ENCODE results near the gene B3GNT5. TPM values are rescaled to one million over a fixed set of nuclear protein-coding genes. Genes with fewer than 3 reads are reported as not detected.
A peak's percentile ranks its signal among the peaks of the same experiment; 100 is the strongest.

The B3GNT5 gene
- total RNA-seq, 1 donor from 2014 or later = 6.9 TPM

- TF ChIP-seq CTCF (IDR thresholded peaks at IDR 0.05; ENCODE audit: unreplicated experiment) = no peak
- peaks cover 1% of the 10 kb centered on the region for H3K9me3 Mint-ChIP-seq (ENCODE audit: unreplicated experiment)
- no peaks in the 10 kb centered on the region for H3K4me1 Mint-ChIP-seq (ENCODE audit: unreplicated experiment)
- H3K4me3 Mint-ChIP-seq (ENCODE audit: unreplicated experiment) = no peak overlapping the region
- no peak for DNase-seq (ENCODE audit: low spot score)
- no peaks in the 10 kb centered on the region for H3K27me3 Mint-ChIP-seq (ENCODE audit: unreplicated experiment)
- no peak overlapping the region for H3K27ac Mint-ChIP-seq (ENCODE audit: unreplicated experiment)
- H3K36me3 Mint-ChIP-seq (ENCODE audit: low read depth, unreplicated experiment) = peaks cover 2% of the 10 kb centered on the region
These were observed 6.0 kb upstream of the B3GNT5 start for GRCh38 chr3:183247011-183247589.

- DNase-seq (ENCODE audit: low spot score) = no peak
- H3K9me3 Mint-ChIP-seq (ENCODE audit: unreplicated experiment) = no peaks in the 10 kb centered on the region
- no peak overlapping the region for H3K4me3 Mint-ChIP-seq (ENCODE audit: unreplicated experiment)
- H3K36me3 Mint-ChIP-seq (ENCODE audit: low read depth, unreplicated experiment) = no peaks in the 10 kb centered on the region
- TF ChIP-seq CTCF (IDR thresholded peaks at IDR 0.05; ENCODE audit: unreplicated experiment) = no peak
- H3K4me1 Mint-ChIP-seq (ENCODE audit: unreplicated experiment) = no peaks in the 10 kb centered on the region
- H3K27ac Mint-ChIP-seq (ENCODE audit: unreplicated experiment) = no peak overlapping the region
- no peaks in the 10 kb centered on the region for H3K27me3 Mint-ChIP-seq (ENCODE audit: unreplicated experiment)
These were observed 3.9 kb upstream of the B3GNT5 start for GRCh38 chr3:183249006-183249718.

GRCh38 chr3:183252118-183252782, 803 bp upstream of the B3GNT5 start:
- H3K27ac Mint-ChIP-seq (ENCODE audit: unreplicated experiment) = no peak overlapping the region
- H3K36me3 Mint-ChIP-seq (ENCODE audit: low read depth, unreplicated experiment) = peaks cover 3% of the 10 kb centered on the region
- peaks cover 4% of the 10 kb centered on the region for H3K4me1 Mint-ChIP-seq (ENCODE audit: unreplicated experiment)
- DNase-seq (ENCODE audit: low spot score) = no peak
- TF ChIP-seq CTCF (IDR thresholded peaks at IDR 0.05; ENCODE audit: unreplicated experiment) = no peak
- H3K4me3 Mint-ChIP-seq (ENCODE audit: unreplicated experiment) = peak overlapping the region; percentile 70
- peaks cover 8% of the 10 kb centered on the region for H3K27me3 Mint-ChIP-seq (ENCODE audit: unreplicated experiment)
- no peaks in the 10 kb centered on the region for H3K9me3 Mint-ChIP-seq (ENCODE audit: unreplicated experiment)

- Mint-ChIP-seq H3K27ac (ENCODE audit: unreplicated experiment) (no peak overlapping the region), H3K36me3 (ENCODE audit: low read depth, unreplicated experiment) (peaks cover 3% of the 10 kb centered on the region), H3K9me3 (ENCODE audit: unreplicated experiment) (no peaks in the 10 kb centered on the region), H3K4me3 (ENCODE audit: unreplicated experiment) (peak overlapping the region; percentile 85), H3K4me1 (ENCODE audit: unreplicated experiment) (peaks cover 4% of the 10 kb centered on the region), H3K27me3 (ENCODE audit: unreplicated experiment) (peaks cover 8% of the 10 kb centered on the region)
- DNase-seq (ENCODE audit: low spot score) = peak; percentile 54
- no peak for TF ChIP-seq CTCF (IDR thresholded peaks at IDR 0.05; ENCODE audit: unreplicated experiment)
These were observed 754 bp downstream of the B3GNT5 start for GRCh38 chr3:183253528-183254486.
